ENCODE data around the gene FAM83D. TPM values are rescaled to one million over a fixed set of nuclear protein-coding genes. Genes with fewer than 3 reads are reported as not detected.

Gene FAM83D
- total and polyA plus RNA-seq, 2 experiments from 2014 or later = 33.3 to 91.3 TPM

DNA sequence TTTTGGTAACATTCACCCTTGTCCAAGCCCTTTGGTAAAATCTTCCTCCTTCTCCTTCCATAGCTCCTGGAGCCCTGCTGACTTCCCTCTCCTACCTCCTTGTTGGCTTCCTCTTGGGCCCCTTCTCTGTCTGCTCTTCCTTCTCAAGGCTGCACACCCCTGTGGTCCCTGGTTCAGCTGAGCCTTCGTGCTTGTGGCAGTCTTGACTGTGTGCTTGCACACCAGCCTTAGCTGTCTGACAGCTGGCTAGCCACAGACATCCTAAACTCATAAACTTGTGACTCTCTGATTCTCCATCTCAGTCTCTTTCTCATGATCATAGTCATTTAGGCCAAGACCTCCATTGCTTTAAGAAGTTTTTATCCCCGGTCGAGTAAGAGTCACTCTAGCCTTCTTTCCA is 73.0 kb downstream of the FAM83D start:
- Mint-ChIP-seq H3K9me3 (no peaks in the 10 kb centered on the region), H3K27ac (no peak overlapping the region), H3K4me3 (no peak overlapping the region), H3K4me1 (no peaks in the 10 kb centered on the region), H3K36me3 (ENCODE audit: low read depth) (peaks cover 46% of the 10 kb centered on the region), H3K27me3 (ENCODE audit: insufficient read depth, low read depth, poor library complexity) (no peaks in the 10 kb centered on the region)
- no peaks in the 10 kb centered on the region for H3K79me2 ChIP-seq (replicated peaks; ENCODE audit: insufficient read depth)
- no peaks in the 10 kb centered on the region for H3F3A ChIP-seq (replicated peaks; ENCODE audit: low read depth)
- no peaks in the 10 kb centered on the region for H3K27me3 ChIP-seq (ENCODE audit: insufficient read depth)
- H3K4me3 ChIP-seq = no peak overlapping the region
- TF ChIP-seq, protein P1, sequence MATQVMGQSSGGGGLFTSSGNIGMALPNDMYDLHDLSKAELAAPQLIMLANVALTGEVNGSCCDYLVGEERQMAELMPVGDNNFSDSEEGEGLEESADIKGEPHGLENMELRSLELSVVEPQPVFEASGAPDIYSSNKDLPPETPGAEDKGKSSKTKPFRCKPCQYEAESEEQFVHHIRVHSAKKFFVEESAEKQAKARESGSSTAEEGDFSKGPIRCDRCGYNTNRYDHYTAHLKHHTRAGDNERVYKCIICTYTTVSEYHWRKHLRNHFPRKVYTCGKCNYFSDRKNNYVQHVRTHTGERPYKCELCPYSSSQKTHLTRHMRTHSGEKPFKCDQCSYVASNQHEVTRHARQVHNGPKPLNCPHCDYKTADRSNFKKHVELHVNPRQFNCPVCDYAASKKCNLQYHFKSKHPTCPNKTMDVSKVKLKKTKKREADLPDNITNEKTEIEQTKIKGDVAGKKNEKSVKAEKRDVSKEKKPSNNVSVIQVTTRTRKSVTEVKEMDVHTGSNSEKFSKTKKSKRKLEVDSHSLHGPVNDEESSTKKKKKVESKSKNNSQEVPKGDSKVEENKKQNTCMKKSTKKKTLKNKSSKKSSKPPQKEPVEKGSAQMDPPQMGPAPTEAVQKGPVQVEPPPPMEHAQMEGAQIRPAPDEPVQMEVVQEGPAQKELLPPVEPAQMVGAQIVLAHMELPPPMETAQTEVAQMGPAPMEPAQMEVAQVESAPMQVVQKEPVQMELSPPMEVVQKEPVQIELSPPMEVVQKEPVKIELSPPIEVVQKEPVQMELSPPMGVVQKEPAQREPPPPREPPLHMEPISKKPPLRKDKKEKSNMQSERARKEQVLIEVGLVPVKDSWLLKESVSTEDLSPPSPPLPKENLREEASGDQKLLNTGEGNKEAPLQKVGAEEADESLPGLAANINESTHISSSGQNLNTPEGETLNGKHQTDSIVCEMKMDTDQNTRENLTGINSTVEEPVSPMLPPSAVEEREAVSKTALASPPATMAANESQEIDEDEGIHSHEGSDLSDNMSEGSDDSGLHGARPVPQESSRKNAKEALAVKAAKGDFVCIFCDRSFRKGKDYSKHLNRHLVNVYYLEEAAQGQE (IDR thresholded peaks at IDR 0.05; ENCODE audit: unreplicated experiment) = no peak
- TF ChIP-seq ZNF114 (CRISPR knock-in tag; IDR thresholded peaks at IDR 0.05) = no peak
- TF ChIP-seq, protein P2, sequence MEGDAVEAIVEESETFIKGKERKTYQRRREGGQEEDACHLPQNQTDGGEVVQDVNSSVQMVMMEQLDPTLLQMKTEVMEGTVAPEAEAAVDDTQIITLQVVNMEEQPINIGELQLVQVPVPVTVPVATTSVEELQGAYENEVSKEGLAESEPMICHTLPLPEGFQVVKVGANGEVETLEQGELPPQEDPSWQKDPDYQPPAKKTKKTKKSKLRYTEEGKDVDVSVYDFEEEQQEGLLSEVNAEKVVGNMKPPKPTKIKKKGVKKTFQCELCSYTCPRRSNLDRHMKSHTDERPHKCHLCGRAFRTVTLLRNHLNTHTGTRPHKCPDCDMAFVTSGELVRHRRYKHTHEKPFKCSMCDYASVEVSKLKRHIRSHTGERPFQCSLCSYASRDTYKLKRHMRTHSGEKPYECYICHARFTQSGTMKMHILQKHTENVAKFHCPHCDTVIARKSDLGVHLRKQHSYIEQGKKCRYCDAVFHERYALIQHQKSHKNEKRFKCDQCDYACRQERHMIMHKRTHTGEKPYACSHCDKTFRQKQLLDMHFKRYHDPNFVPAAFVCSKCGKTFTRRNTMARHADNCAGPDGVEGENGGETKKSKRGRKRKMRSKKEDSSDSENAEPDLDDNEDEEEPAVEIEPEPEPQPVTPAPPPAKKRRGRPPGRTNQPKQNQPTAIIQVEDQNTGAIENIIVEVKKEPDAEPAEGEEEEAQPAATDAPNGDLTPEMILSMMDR (conservative IDR thresholded peaks at IDR 0.05; ENCODE audit: low read depth in 2 of 2) = no peak
- TF ChIP-seq EZH2 (IDR thresholded peaks at IDR 0.05; ENCODE audit: low read depth, unreplicated experiment) = no peak
- no peak for TF ChIP-seq NANOG (IDR thresholded peaks at IDR 0.05; ENCODE audit: borderline replicate concordance)
- no peak for TF ChIP-seq STAT1 (IDR thresholded peaks at IDR 0.05; ENCODE audit: unreplicated experiment)
- no peak for TF ChIP-seq ZNF331 (CRISPR knock-in tag; IDR thresholded peaks at IDR 0.05; ENCODE audit: low read depth)
- no peak for TF ChIP-seq CREB1 (CRISPR knock-in tag; IDR thresholded peaks at IDR 0.05; ENCODE audit: low read depth)
- TF ChIP-seq, protein P3, sequence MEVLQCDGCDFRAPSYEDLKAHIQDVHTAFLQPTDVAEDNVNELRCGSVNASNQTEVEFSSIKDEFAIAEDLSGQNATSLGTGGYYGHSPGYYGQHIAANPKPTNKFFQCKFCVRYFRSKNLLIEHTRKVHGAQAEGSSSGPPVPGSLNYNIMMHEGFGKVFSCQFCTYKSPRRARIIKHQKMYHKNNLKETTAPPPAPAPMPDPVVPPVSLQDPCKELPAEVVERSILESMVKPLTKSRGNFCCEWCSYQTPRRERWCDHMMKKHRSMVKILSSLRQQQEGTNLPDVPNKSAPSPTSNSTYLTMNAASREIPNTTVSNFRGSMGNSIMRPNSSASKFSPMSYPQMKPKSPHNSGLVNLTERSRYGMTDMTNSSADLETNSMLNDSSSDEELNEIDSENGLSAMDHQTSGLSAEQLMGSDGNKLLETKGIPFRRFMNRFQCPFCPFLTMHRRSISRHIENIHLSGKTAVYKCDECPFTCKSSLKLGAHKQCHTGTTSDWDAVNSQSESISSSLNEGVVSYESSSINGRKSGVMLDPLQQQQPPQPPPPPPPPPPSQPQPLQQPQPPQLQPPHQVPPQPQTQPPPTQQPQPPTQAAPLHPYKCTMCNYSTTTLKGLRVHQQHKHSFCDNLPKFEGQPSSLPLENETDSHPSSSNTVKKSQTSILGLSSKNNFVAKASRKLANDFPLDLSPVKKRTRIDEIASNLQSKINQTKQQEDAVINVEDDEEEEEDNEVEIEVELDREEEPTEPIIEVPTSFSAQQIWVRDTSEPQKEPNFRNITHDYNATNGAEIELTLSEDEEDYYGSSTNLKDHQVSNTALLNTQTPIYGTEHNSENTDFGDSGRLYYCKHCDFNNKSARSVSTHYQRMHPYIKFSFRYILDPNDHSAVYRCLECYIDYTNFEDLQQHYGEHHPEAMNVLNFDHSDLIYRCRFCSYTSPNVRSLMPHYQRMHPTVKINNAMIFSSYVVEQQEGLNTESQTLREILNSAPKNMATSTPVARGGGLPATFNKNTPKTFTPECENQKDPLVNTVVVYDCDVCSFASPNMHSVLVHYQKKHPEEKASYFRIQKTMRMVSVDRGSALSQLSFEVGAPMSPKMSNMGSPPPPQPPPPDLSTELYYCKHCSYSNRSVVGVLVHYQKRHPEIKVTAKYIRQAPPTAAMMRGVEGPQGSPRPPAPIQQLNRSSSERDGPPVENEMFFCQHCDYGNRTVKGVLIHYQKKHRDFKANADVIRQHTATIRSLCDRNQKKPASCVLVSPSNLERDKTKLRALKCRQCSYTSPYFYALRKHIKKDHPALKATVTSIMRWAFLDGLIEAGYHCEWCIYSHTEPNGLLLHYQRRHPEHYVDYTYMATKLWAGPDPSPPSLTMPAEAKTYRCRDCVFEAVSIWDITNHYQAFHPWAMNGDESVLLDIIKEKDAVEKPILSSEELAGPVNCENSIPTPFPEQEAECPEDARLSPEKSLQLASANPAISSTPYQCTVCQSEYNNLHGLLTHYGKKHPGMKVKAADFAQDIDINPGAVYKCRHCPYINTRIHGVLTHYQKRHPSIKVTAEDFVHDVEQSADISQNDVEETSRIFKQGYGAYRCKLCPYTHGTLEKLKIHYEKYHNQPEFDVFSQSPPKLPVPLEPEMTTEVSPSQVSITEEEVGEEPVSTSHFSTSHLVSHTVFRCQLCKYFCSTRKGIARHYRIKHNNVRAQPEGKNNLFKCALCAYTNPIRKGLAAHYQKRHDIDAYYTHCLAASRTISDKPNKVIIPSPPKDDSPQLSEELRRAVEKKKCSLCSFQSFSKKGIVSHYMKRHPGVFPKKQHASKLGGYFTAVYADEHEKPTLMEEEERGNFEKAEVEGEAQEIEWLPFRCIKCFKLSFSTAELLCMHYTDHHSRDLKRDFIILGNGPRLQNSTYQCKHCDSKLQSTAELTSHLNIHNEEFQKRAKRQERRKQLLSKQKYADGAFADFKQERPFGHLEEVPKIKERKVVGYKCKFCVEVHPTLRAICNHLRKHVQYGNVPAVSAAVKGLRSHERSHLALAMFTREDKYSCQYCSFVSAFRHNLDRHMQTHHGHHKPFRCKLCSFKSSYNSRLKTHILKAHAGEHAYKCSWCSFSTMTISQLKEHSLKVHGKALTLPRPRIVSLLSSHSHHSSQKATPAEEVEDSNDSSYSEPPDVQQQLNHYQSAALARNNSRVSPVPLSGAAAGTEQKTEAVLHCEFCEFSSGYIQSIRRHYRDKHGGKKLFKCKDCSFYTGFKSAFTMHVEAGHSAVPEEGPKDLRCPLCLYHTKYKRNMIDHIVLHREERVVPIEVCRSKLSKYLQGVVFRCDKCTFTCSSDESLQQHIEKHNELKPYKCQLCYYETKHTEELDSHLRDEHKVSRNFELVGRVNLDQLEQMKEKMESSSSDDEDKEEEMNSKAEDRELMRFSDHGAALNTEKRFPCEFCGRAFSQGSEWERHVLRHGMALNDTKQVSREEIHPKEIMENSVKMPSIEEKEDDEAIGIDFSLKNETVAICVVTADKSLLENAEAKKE (CRISPR knock-in tag; IDR thresholded peaks at IDR 0.05) = no peak
- TF ChIP-seq, protein P4, sequence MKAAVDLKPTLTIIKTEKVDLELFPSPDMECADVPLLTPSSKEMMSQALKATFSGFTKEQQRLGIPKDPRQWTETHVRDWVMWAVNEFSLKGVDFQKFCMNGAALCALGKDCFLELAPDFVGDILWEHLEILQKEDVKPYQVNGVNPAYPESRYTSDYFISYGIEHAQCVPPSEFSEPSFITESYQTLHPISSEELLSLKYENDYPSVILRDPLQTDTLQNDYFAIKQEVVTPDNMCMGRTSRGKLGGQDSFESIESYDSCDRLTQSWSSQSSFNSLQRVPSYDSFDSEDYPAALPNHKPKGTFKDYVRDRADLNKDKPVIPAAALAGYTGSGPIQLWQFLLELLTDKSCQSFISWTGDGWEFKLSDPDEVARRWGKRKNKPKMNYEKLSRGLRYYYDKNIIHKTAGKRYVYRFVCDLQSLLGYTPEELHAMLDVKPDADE (IDR thresholded peaks at IDR 0.05) = no peak
- TF ChIP-seq POLR2AphosphoS5 (IDR thresholded peaks at IDR 0.05; ENCODE audit: low read depth) = no peak
- no peak for TF ChIP-seq JUNB (IDR thresholded peaks at IDR 0.05; ENCODE audit: unreplicated experiment)
- DNase-seq (ENCODE audit: low spot score) (no peak), ATAC-seq (no peak)
- no peak overlapping the region for H2AFZ ChIP-seq
- no peaks in the 10 kb centered on the region for H3K4me1 ChIP-seq (ENCODE audit: insufficient read depth)
- H3K36me3 ChIP-seq (ENCODE audit: insufficient read depth) = peaks cover 34% of the 10 kb centered on the region
- H4K20me1 ChIP-seq (replicated peaks; ENCODE audit: insufficient read depth) = peaks cover 4% of the 10 kb centered on the region; the same call in 1 of the 2 replicates
- H3K4me2 ChIP-seq = no peak overlapping the region
- no peak overlapping the region for H3K27ac ChIP-seq (ENCODE audit: low read depth)
- no peaks in the 10 kb centered on the region for H3K9me2 ChIP-seq (ENCODE audit: insufficient read depth)

All from GM23338 (cell line).